HG02763 (cell line): ENCODE measurements around the gene RASGRP2.
"Not testable (repeated sequence)": the region's sequence is repeated elsewhere in the genome, so short reads cannot be mapped to it uniquely, and the experiment has no call there.

Source experiments
- ATAC-seq: cut with Tn5 transposase; IDR thresholded peaks from one replicate; pipeline ENCODE4 v1.9.1; 2021; ENCODE audit warnings: mild to moderate bottlenecking, moderate library complexity; ENCODE audit not compliant: unreplicated experiment

The RASGRP2 gene

DNA sequence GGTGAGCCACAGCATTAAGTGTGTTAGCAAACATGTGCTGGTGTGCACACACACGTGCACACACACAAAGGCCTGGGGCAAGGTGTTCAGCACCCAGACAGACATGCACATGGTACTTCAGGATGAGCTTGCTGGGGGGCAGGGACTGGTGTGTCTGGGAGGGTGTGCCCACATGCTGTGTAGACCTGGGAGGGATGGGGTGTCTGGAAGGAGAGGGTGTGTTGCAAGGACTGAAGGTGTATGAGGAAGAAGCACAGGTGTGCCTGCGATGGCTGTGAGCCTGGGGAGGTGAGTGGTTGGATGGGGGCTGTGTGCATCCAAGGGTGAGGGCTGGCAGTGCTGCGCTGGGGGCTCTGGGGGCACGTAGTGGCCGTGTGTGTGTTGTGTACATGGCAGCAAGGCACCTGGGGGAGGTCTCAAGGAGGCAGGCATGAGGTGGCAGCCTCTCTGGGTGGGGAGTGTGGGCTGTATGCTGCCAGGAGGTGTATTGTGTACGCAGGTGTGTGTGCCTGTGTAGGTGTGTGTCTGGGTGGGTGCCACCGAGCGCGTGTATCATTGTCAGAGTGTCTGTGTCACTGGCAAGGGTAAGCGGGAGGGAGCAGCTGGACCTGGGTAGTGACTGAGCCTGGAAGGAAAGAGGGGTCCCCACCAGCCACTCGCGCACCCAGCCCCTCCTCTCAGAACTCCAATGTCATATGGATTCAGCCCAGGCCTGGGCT is 23.1 kb downstream of the RASGRP2 start:
- ATAC-seq: no peak

DNA sequence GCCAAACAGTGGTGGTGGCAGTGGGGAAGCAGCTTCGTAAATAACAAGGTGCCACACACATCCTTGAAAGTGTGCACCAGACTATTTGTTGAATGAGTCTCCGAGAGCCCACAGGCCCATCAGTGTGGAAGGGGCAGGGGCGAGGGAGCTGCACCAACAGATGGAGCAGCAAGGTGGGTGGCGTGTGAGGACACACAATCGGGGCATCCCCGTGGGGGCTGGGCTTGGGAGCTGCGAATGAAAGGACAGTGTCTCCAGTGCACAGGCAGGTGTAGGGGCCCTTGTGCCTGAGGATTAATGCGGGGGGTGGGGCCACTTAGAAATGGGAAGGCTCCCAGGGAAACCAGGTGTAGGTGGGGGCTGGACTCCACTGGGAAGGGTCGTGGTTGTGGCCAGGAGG is 23.8 kb downstream of the RASGRP2 start:
- ATAC-seq: no peak

DNA sequence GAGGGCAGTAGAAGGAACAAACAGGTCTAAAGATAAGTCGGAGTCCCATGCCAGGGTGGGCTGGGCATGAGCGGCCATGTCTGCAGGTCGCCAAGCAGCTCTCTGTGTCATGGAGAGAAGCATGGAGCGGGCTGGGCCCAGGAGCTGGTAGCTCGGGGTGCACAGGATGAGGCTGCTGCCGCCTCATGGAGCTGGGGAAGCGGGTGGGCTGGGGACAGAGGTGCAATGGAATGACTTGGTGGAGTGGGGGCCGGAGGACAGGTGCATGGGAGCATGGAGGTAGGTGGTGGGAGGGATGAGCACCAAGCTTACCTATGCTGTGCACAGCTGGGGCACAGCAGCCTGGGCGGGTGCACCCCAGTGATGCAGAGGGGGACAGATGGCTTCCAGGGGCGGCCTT is 24.5 kb downstream of the RASGRP2 start:
- no peak for ATAC-seq

DNA sequence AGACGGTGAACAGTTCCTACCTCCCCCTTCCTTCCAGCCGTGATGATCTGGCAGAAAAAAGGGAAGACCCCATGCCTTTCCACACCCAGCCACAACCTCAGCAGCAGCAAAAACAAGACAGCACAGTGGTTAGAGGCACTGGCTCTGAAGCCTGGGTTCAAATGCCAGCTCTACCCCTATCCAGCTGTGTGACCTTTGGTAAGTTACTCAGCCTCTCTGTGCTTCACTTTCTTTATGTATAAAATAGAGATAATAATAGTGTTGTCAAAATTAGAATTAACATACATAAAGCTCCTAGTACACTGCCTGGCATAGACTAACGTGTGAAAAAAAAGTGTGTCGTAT is 25.2 kb downstream of the RASGRP2 start:
- no peak for ATAC-seq

DNA sequence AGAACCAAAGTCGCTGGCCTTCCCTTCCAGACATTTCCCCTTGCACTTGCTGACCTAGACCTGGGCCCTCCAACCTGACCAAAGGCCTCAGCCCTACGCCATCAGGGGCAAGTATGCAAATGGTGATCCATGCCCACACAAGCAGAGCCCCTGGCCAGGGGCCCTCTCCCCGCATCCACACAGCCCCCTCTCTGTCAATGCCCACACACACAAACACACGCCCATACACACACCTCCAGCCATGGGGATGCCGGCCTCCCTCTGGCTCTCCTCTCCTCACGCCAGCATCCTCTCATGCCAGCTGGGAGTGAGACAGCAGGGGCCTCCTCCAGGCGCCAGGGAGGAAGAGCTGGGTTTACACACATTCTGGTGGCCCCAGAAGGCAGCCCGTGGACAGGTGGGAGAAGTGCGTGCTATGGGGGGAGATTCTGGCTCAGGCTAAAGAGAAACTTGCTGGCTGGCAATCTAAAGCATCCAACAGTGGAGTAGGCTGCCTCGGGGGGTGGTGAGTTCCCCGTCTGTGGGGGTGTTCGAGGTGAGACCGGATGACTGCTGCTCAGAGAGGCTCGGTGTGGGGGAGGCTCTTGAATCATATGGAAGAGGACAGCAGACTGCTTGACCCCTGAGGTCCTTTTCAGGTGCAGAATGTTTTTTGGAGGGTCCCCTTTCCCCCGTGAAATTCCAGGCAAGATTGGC is 25.7 kb downstream of the RASGRP2 start:
- no peak for ATAC-seq

DNA sequence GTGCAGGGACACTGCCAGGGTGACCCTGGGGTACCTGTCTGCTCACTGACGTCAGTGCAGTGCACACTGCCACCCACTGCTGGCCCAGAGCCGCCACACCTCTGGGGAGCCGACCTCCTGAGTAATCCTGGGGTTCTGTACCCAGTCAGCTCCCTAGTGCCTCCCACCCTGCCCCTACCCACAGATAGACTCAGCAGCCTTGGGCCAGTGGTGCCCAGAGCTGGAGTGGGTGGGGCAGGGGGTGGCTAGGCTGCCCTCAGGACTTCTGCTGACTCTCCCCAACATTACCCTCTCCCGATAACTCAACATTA is 26.7 kb downstream of the RASGRP2 start:
- no peak for ATAC-seq

DNA sequence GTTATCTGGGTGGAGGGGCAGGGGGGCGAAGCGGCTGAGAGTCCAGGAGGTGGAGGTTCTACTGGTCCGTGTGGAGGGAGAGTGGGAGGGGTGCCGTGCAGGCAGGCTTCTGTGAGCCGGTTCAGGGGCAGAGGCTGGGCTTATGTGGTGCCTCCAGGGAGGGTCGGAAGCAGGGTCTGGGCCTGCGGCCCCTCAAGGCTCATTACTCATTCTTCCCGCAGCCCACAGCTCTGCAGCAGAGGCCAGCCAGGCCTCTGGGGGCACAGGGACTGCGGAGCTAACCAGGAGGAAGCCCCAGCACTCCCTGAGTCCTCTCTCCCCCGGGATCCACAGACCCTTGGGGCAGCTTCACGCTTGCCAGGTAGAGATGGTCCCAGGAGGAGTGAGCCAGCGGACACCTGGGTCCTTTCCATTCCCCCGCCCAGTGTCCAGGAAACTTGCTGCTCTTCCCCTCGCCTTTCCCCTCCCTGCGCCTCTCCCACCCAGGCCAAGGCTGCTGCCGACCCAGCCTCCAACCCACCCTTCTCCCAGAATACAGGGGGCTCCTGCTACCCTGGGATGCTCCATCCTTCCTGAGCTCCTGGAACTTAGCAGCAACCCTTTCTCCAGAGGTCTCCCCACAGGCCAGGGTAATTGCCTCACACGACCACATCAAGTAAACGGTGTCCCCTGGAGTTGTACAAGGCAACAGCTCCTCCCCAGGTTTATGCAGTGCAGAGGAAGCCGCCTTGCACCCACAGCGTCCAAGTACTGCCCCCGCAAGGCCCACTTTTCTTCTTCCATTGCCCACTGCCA is 27.3 kb downstream of the RASGRP2 start:
- ATAC-seq: no peak

DNA sequence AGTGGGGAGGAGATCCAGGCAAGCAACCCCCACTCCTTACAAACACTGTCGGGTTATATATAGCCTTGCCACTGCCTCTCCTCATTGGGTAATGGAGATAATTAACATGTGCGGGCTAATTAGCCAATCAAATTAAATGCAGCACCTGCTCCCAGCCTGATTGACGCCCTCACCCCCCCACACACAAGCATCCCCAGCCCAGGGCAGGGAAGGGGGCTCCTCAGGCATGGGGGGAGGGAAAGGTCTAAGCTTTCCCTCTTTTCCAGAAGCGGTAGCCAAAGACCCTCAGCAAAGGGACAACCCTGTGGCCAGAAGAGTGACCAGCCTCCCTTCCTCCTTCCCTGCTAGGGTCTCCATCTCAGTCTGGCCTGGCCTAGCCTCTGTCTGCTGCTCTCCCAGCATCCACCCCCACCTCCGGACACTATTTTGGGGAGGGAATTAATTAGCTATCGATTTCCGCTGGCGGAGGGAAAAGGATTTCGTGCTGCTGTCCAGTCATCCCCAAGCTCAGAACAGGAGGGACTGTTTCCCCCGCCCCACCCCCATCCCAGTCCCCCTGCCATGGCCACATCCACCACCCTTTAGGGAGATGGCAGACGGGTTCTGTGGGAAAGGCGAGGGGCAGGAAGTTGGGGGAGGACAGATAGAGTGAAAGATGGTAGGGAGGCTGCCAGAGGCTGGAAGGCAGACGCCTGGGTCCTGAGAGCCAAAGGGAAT is 28.0 kb downstream of the RASGRP2 start:
- ATAC-seq: no peak

DNA sequence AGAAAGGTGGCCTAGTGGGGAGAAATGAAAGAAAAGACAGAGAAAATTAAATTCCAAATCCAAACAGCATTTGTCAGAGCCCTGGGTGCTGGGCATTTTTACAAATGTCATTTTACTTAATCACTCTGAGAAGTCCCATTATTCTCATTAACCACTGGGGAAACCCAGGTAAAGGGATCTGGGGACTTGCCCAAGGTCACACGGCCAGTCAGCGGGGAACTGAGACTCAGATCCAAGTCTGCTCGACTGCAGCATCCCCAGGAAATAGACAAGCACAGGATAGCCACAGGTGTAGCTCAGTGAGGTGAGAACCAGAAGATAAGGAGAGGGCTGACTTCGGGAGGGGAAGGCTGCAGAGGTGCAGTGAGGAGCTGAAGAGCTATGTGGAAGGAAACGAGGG is 28.8 kb downstream of the RASGRP2 start:
- ATAC-seq: no peak

DNA sequence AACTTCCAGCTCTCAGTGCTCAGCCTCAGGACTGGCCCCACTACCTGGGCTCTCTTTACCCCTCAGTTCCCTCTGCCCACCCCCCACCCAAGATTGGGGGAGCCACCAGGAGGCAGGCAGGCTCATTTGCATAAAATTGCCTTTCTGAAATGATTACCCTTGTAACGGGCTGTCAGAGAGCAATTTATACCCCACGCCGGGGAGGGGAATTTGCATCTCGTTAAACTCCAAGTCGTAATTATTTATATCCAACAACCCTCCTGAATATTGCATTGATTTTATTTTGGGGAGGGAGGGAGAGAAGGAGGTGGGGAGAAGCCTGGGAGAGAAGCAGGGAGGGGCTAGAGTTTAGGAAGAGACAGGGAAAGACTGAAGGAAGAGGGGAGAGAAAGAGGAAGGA is 29.3 kb downstream of the RASGRP2 start:
- no peak for ATAC-seq

DNA sequence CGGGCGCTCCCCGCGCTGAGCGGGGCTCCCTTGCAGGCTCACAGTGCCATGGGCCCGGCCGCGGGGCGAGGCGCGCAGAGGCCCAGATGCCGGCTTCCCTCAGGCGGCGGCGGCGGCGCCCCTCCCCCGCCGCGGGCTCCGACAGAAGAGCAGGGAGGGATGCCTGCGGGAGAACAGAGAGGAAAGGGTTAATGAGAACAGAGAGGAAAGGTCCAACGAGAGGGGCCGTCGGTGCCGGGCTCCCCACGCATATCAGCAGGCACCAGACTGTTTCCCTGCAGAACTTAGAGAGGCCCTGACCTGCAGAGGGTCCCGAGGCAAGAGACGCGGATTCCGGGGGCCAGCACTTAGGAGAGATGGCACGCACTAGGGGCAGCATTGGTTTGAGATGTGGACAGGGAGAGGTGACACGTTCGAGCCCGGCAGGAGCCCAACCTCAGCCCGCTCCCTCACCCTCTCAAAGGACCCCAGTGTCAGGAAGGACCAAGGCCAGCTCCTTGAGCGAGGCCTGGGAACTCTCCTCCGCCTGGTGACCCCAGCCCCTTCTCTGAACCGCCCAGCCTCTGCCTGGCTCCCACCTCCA is 30.1 kb downstream of the RASGRP2 start:
- no peak for ATAC-seq

DNA sequence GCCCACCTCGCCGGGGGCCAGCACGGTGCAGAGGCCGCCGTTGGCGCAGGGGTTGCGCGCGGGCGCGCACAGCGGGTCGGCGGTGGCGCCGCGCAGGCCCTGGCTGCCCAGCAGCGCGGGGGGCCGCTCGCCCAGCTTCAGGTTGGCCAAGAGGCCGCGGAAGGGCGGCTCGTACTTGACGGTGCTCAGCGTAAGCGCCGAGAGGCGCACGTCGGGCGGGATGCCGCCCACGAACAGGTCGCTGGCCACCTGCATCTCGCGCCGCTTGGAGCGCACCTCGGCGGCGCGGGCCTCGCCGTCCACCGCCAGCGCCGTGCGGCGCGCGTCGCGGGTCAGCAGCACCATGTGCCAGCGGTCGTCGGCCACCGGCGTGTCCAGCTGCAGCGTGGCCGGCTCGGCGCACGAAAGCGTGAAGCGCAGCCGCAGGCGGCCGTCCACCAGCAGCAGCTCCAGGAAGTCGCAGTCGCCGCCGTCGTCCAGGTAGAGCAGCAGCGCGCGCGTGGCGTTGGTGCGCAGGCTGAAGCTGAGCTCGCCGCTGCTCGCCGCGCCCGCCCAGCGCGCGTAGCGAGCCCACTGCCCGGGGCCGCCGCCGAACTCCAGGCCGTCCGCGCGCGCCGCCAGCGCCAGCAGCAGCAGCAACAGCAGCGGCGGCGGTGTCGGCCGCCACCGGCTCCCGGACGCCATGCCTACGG is 30.8 kb downstream of the RASGRP2 start:
- ATAC-seq: no peak

DNA sequence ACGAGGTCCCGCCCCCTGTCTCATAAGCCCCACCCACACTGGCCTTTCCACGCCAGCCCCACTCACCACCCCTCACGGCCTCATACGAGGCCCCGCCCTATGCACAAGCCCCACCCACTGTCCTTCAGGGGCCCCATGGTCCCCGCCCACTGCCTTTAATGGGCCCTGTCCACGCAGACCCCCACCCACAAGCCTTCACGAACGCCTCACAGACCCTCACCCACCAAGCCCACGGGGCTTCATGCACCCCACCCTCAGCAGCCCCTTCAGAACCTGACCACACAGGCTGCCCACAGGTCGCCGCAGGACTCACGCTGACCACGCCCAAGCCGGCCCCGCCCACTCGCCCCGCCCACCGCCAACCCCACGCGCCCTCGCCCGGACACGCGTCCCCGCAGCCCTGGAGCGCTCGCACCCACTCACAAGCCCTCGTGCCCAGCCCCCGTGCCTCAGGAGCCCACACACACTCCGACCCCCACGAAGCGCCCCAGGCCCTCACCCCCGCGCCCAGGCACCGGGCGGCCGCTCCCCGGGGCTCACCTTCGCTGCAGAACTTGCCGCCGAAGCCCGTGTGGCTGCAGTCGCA is 31.4 kb downstream of the RASGRP2 start:
- ATAC-seq: no peak

DNA sequence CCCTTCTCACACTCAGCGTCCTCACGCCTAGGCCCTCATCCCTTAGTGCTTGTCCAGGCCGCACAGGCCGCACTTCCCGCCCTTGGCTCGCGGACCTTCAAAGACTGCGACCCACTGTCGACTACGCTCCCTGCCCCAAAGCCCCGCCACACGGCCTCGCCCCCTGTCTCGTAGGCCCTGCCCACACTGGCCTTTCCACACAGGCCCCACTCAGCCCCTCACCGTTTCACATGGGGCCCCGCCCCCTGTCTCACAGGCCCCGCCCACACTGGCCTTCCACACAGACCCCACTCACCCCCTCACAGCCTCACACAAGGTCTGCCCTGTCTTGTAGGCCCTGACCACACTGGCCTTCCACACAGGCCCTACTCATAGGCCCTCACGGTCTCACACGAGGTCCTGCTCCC is 32.0 kb downstream of the RASGRP2 start:
- no peak for ATAC-seq

DNA sequence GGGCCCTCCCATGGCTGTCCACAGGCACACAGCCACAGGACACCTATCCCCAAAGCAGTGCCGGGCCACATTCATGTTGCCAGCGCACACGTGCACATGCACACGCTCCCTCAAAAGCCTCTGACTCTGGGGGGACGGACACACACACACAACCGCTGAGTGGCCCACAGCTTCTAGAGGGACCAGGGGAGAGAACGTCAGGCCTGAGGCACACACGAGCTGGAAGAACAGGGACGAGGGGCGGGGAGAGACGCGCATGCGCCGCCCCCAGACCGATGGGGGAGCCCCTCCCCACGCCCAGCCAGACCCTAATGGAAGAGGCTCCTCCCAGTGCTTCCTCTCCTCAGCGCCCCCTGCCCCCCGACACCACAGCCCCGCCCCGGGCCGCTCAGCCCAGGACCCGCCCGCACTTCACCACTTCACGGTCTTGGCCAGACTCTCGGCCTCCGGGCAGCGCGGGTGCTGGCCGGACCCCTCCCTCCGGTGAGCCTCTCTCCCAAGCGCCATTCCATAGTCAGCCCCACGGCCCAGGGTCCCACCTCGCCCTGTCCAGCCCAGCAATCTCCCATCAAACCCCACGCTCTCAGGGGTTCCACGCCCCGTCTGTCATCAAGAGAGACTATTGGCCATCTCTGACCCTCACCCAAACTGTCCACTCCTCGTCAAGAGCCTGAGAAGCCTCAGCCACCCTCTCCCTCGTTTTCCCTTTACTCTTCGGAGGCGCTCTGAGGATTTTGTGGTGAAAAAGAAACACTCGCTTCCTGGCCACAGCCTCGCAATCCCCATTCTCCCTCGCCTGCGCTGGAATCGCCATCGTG is 32.6 kb downstream of the RASGRP2 start:
- no peak for ATAC-seq

DNA sequence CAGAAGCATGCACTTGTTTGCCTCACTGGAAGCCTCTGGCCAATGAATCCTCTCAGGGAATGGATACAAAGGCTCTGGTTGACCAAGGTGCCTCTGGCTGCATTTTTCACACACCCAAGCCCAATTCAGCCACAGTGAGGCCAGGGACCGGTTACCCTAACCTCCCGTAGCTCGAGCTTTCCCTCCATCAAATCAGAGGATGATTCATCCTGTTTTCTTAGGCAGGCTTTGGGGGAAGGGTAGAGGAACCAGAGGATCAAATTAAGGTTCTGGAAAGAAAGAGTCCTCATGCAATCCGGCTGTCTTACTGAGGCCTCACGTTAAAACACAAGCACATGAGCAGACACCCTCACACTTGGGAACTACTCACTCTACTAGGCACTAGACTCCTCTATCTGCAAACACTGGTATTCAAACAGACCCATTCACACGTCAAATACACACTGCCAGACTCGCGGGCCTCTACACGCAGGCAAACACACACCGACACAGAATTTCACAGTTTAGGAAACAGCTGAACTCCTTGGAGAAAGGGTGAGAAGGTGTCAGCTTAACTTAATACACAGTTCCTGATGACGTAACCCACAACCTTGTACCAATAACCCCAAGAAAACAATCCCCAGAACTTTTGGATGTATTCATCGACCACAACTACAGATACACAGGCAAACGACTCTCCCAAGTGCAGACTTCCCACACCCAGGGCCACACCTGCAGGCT is 33.4 kb downstream of the RASGRP2 start:
- no peak for ATAC-seq

DNA sequence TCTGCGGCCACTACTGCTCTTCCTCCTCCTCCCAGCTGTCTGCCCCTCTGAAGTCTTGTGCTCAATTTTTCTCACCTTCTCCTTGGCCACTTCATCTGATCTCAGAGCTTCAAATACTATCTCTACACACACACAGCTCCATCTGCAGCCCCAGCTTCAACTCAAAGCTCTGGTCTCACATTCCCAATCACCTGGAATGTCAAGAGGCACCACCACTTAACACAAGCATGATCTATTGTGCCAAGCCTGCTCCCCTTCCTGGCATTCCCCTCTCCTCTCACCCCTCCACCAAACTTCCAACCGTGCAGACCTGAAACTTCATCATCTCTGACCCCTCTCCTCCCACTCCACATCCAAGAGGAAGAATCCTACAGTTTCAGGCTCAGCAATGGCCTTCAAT is 38.4 kb downstream of the RASGRP2 start:
- no peak for ATAC-seq

DNA sequence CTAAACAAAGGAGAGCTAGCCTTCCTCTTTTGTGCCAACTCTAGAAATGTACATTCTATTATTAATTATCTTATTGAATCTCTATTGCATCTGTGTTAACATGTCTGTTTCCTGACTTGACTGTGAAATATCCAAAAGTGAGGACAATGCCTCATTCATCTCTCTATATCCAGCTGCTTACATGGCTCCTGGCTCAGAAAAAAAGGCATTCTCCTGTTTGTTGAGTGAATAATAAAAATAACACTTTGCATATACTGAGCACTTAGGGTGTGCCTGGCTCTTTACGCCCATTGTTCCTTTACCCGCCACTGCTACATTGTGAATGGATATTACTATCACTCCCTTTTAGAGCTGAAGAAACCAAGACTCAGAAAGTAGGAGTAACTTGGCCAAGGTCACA is 40.9 kb downstream of the RASGRP2 start:
- no peak for ATAC-seq

DNA sequence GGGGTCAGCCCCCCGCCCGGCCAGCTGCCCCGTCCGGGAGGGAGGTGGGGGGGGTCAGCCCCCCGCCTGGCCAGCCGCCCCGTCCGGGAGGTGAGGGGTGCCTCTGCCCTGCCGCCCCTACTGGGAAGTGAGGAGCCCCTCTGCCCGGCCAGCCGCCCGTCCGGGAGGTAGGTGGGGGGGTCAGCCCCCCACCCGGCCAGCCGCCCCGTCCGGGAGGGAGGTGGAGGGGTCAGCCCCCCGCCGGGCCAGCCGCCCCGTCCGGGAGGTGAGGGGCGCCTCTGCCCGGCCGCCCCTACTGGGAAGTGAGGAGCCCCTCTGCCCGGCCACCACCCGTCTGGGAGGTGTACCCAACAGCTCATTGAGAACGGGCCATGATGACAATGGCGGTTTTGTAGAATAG is 42.0 kb downstream of the RASGRP2 start:
- ATAC-seq: not testable (repeated sequence)
